Fibroblast of lung (primary cell): ENCODE data around the gene CNTNAP5.

Experiments
- CTCF ChIP-seq, 2 donors: IDR thresholded peaks in 1 of 2; conservative IDR thresholded peaks in 1 of 2; 1 replicate in 1 of 2; 2 replicates in 1 of 2; pipeline ENCODE4 v1.5.1; 2011 to 2012; ENCODE audit warnings: low read length in 2 of 2, control low read depth in 1 of 2, inconsistent platforms in 1 of 2, low read depth in 1 of 2, mild to moderate bottlenecking in 1 of 2
- EZH2 ChIP-seq: IDR thresholded peaks from 2 replicates; pipeline ENCODE4 v1.5.1; 2012; ENCODE audit warnings: low read length, control low read depth, mild to moderate bottlenecking; ENCODE audit errors: missing control alignments

DNA sequence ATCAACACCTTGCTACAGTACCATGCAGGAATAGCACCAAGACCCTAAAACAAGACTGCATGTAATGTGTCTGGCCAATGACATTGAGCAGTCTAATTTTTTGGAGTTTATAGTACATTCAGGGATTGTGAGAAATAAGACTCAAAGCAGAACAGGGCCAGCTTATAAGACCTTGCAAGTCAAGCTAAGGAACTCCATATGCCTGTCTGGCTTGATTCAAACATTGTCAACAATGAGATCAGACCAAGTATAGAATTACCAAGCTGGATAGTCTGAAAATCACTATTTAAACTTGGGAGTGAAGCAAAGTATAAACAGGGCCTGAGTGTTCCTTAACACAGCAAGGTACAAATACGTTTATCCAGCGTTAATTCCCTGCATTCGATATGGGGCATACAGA, 370.9 kb downstream of the CNTNAP5 start:
- TF ChIP-seq CTCF (conservative IDR thresholded peaks at IDR 0.05 in 1 of 2, IDR thresholded peaks at IDR 0.05 in 1 of 2; ENCODE audit: low read depth in 1 of 2, low read length in 2 of 2) (no peak), EZH2 (no peak)
